Erythroblast (primary cell): Measurements from ENCODE around the gene ATG3.
"Not testable (repeated sequence)": the region's sequence is repeated elsewhere in the genome, so short reads cannot be mapped to it uniquely, and the experiment has no call there.

ENCODE experiments used
- DNase-seq, 2 experiments: peaks; one replicate each; lab custom pipeline; 2025; lab: John Stamatoyannopoulos, UW
- GATA1 ChIP-seq: IDR thresholded peaks from 2 replicates; pipeline ENCODE4 v1.6.1; 2011; ENCODE audit warnings: low read depth, mild to moderate bottlenecking, control low read depth, low read length, moderate library complexity
- POLR2A ChIP-seq: IDR thresholded peaks from 2 replicates; pipeline ENCODE4 v1.6.1; 2011; ENCODE audit warnings: mild to moderate bottlenecking, low read length

Gene ATG3

DNA sequence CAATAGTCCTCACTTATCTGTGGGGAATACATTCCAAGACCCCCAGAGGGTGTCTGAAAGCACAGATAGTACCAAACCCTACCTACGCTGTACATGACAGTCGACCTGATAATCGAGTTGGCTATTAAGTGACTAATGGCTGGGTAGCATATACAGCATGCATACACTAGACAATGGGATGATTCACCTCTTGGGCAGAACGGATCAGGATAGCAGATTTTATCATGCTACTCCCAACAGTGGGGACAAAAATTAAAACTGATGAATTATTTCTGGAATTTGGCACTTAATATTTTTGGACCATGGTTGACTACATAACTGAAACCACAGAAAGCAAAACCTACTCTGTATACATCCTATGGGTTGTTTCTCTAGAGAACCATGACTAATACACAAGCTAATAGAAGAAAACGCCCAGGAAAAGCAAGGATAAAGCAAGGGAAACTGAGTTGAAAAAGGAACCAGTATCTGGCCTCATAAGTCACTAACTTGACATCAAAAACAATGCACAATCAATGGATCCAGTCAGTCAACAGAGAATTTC lies 15.5 kb downstream of the ATG3 start:
- no peak for DNase-seq
- TF ChIP-seq POLR2A, result no peak
- no peak for TF ChIP-seq GATA1

- no peak for DNase-seq
- TF ChIP-seq GATA1 (no peak), POLR2A (no peak)
Observed at GRCh38 chr3:112539825-112540650, 21.7 kb downstream of the ATG3 start.

- DNase-seq, result peak; percentile 43 to 55
- TF ChIP-seq POLR2A, result no peak
- TF ChIP-seq GATA1, result no peak
Observed at GRCh38 chr3:112531358-112531781, 30.4 kb downstream of the ATG3 start.

- no peak for TF ChIP-seq GATA1
- TF ChIP-seq POLR2A, result no peak
- no peak for DNase-seq
Observed at GRCh38 chr3:112530573-112530972, 31.2 kb downstream of the ATG3 start.

GRCh38 chr3:112524127-112524526 lies 37.6 kb downstream of the ATG3 start:
- not testable (repeated sequence) for DNase-seq

DNA sequence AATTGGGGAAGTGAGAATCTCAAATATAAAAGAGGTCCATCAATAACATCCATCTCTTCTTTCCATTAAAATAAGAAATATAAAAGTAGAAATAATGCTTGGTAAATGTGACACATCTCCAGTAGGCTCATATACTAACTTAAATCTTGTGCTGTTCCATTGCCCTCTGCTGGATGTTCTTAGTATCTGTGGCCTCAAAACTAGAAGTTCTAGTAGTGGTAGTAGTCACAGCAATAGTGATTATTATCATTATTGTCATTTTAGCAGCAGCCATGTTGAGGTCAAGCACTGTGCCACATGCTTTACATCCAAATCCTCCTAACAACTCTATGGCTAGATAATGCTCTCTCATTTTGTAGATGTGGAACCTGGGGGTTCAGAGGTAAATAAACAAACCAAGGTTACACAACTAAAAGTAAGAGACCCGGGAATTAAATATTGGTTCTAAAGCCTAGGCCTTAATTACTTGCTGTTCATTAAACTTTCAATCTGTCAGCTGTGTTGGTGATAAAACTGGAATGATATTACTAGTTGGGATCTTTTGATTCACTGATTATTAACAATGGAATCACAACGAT lies 42.2 kb downstream of the ATG3 start:
- TF ChIP-seq GATA1 (no peak), POLR2A (no peak)
- DNase-seq, result peak; percentile 62 to 69

DNA sequence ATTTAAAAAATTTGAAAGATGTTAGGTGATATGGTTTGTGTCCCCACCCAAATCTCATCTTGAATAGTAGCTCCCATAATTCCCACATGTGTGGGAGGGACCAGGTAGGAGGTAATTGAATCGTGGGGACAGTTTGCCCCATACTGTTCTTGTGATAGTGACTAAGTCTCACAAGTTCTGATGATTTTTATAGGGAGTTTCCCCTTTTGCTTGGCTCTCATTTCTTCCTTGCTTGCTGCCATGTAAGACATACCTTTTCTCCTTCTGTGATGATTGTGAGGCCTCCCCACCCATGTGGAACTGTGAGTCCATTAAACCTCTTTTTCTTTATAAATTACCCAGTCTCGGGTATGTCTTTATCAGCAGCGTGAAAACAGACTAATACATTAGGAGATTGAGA lies 42.8 kb downstream of the ATG3 start:
- not testable (repeated sequence) for DNase-seq

GRCh38 chr3:112514527-112515128 lies 47.1 kb downstream of the ATG3 start:
- no peak for DNase-seq
- TF ChIP-seq GATA1, result no peak
- TF ChIP-seq POLR2A, result no peak

- no peak for DNase-seq
- no peak for TF ChIP-seq GATA1
- TF ChIP-seq POLR2A, result no peak
Observed at GRCh38 chr3:112512320-112512719, 49.4 kb downstream of the ATG3 start.

GRCh38 chr3:112508860-112509259 lies 52.9 kb downstream of the ATG3 start:
- no peak for TF ChIP-seq GATA1
- TF ChIP-seq POLR2A, result no peak
- no peak for DNase-seq

DNA sequence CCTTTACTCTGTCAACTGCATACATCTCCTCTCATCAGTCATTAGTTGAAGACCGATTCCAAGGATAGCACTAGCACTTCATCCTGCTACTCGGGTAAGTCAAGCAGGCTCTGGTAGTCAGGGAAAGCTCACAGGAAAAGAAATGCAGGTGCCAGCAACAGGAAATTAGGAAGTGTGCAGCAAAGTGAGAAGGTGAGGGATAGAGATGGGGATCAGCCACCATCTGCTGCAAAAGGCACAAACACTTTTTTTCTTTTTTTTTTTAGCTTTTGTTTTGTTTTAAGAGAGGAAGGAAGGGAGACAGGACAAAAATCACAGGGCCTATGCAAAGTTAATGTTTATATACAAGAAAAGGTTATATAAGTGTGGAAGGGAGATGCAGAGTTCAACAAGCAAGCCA lies 53.5 kb downstream of the ATG3 start:
- TF ChIP-seq GATA1, result no peak
- no peak for TF ChIP-seq POLR2A
- no peak for DNase-seq

- no peak for TF ChIP-seq GATA1
- TF ChIP-seq POLR2A, result no peak
Observed at GRCh38 chr3:112505907-112506306, 55.9 kb downstream of the ATG3 start.

DNA sequence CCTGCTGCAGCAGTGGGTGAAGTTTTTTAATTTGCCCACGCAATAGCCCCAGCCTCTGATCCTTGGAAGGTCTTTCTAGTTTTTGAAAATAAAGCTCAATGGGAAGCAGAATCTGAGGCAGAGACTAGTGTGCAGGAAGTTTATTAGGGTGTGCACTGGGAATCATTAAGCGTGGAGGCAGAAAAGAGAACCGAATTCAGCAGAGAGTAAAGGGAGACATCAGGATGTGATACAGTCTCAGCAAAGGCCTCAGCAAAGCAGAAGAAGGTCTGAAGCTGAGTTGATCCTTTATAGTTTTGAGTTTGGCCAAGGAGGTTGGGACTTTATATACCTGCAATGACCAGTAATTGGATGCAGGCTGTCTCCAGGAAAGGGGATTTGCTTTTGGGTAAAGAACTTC lies 57.6 kb downstream of the ATG3 start:
- TF ChIP-seq GATA1 (no peak), POLR2A (no peak)
- DNase-seq, result no peak

More at GRCh38 chr3:112505907-112506306, 55.9 kb downstream of the ATG3 start:
- no peak for DNase-seq

GRCh38 chr3:112503304-112503972 lies 58.3 kb downstream of the ATG3 start:
- no peak for TF ChIP-seq POLR2A
- no peak for TF ChIP-seq GATA1
- DNase-seq, result no peak

GRCh38 chr3:112500621-112501020 lies 61.1 kb downstream of the ATG3 start:
- no peak for DNase-seq
- TF ChIP-seq GATA1 (no peak), POLR2A (no peak)
